Transverse colon (tissue), 4 donors: ENCODE results near the gene RCN1. TPM values are rescaled to one million over a fixed set of nuclear protein-coding genes. Genes with fewer than 3 reads are reported as not detected.

Source experiments
- DNase-seq: peaks from one replicate; pipeline ENCODE4 v3.0.0-alpha.2; 2019
- H3K27ac ChIP-seq, 4 donors: fragments of 200-600 bp; sonication (generic); 2 replicates each; pipeline ENCODE4 v1.5.1; 2016 to 2018; ENCODE audit warnings: inconsistent platforms in 4 of 4
- H3K27me3 ChIP-seq: fragments of 200-600 bp; sonication (generic); 2 replicates; pipeline ENCODE4 v1.5.1; 2017; ENCODE audit warnings: inconsistent platforms
- H3K36me3 ChIP-seq, 4 donors: fragments of 200-600 bp; sonication (generic); 2 replicates each; pipeline ENCODE4 v1.5.1; 2017 to 2019; ENCODE audit warnings: inconsistent platforms in 4 of 4
- H3K4me1 ChIP-seq, 4 donors: fragments of 200-600 bp; sonication (generic); 2 replicates each; pipeline ENCODE4 v1.5.1; 2017 to 2020; ENCODE audit warnings: inconsistent platforms in 4 of 4
- H3K4me3 ChIP-seq, 4 donors: fragments of 200-600 bp; sonication (generic); 1 replicate in 1 of 4; 2 replicates in 3 of 4; pipeline versions ENCODE4 v1.5.1 to v1.6.1; 2017 to 2019; ENCODE audit warnings: inconsistent platforms in 4 of 4
- H3K9me3 ChIP-seq, 2 donors: fragments of 200-600 bp; sonication (generic); 2 replicates each; pipeline ENCODE4 v1.5.1; 2017 to 2019; ENCODE audit warnings: inconsistent platforms in 2 of 2
- EP300 ChIP-seq: sonication (generic); formaldehyde crosslinking; IDR thresholded peaks from one replicate; pipeline ENCODE4 v1.6.1; 2017; ENCODE audit warnings: antibody characterized with exemption, low read depth
- POLR2A ChIP-seq: fragments of 450-650 bp; IDR thresholded peaks from one replicate; pipeline ENCODE4 v1.6.1; 2016; ENCODE audit warnings: antibody characterized with exemption, mild to moderate bottlenecking, moderate library complexity
- POLR2AphosphoS5 ChIP-seq, 3 donors: sonication (generic); formaldehyde crosslinking; IDR thresholded peaks; one replicate each; pipeline ENCODE4 v1.6.1; 2016; ENCODE audit warnings: antibody characterized with exemption in 3 of 3
- WGBS, 2 donors: methylation state at CpG; one replicate each; pipeline ENCODE4 v1.1.5; 2018; ENCODE audit warnings: low coverage in 1 of 2; 5-methylcytosine and 5-hydroxymethylcytosine counted together
- in situ Hi-C, 4 donors: fragments of 200-750 bp; cut with MboI; loops; one replicate each; pipeline versions ENCODE4 v1.15.0 to v1.15.1; 2017; ENCODE audit warnings: low sequenced_read_pairs in 3 of 4, low pct_ligation_motif_present in 1 of 4, low pct_unique_long_range_greater_than_20kb in 1 of 4
- intact Hi-C: fragments of 100-400 bp; cut with DNase I; formaldehyde crosslinking; loops from one replicate; pipeline ENCODE4 v1.15.1; 2023; ENCODE audit warnings: low total_unique reads
- total RNA-seq, 4 donors: library from RNA; depleted of rRNA; stranded (reverse); fragments of >200 nt; gene quantifications; one replicate each; pipeline ENCODE4 v1.1.0, GENCODE V29; 2016
- TF ChIP-seq, protein P1 (sequence below), 5 experiments: fragments of 200-600 bp in 3 of 5; fragments of 450-650 bp in 2 of 5; sonication (generic) in 3 of 5; IDR thresholded peaks; 1 replicate in 2 of 5; 2 replicates in 3 of 5; pipeline ENCODE4 v1.5.1; 2016 to 2017; ENCODE audit warnings: antibody characterized with exemption in 5 of 5, inconsistent platforms in 3 of 5, mild to moderate bottlenecking in 2 of 5, moderate library complexity in 1 of 5

Gene RCN1
- total RNA-seq, 4 donors from 2014 or later = 3.4 to 32.4 (median 28.8) TPM

DNA sequence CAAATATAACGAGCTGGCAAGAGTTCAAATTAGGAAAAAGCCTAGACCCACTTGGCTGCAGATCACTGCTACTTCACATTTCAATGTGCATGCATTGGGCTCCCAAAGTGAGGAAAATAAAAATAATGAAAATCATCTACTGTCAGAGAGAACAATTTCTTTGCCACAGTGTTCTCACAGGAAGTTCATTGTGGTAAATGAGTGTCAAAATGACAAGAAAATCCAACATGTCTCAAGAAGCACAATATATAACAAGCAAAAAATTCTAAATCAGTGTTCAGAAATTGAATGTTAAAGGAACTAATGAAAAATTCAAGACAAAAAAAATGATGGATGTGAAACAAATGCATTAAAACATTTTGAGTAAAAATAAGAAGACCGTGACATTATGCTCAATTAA lies 31.3 kb downstream of the RCN1 start:
- Histone ChIP-seq H3K36me3 (no peaks in the 10 kb centered on the region), H3K4me3 (no peak overlapping the region), H3K27ac (no peak overlapping the region), H3K9me3 (no peaks in the 10 kb centered on the region), H3K27me3 (peaks cover 4% of the 10 kb centered on the region), H3K4me1 (no peaks in the 10 kb centered on the region)
- no peak for DNase-seq
- TF ChIP-seq POLR2AphosphoS5 (IDR thresholded peaks at IDR 0.05) = no peak
- intact Hi-C loops (no loop called here), in situ Hi-C loops (no loop called here)
- 52 to 63% methylated on average over 2 of the region's 2 CpGs for WGBS, 2 donors

GRCh38 chr11:32131321-32131720 lies 40.4 kb downstream of the RCN1 start:
- in situ Hi-C loops = no loop called here
- H3K4me3 ChIP-seq = no peak overlapping the region
- H3K27ac ChIP-seq = no peak overlapping the region
- TF ChIP-seq EP300 (no peak), POLR2A (no peak), POLR2AphosphoS5 (IDR thresholded peaks at IDR 0.05) (no peak)
- TF ChIP-seq, protein P1, sequence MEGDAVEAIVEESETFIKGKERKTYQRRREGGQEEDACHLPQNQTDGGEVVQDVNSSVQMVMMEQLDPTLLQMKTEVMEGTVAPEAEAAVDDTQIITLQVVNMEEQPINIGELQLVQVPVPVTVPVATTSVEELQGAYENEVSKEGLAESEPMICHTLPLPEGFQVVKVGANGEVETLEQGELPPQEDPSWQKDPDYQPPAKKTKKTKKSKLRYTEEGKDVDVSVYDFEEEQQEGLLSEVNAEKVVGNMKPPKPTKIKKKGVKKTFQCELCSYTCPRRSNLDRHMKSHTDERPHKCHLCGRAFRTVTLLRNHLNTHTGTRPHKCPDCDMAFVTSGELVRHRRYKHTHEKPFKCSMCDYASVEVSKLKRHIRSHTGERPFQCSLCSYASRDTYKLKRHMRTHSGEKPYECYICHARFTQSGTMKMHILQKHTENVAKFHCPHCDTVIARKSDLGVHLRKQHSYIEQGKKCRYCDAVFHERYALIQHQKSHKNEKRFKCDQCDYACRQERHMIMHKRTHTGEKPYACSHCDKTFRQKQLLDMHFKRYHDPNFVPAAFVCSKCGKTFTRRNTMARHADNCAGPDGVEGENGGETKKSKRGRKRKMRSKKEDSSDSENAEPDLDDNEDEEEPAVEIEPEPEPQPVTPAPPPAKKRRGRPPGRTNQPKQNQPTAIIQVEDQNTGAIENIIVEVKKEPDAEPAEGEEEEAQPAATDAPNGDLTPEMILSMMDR (IDR thresholded peaks at IDR 0.05) = no peak
- no peak for DNase-seq
- no peaks in the 10 kb centered on the region for H3K4me1 ChIP-seq
- no peaks in the 10 kb centered on the region for H3K36me3 ChIP-seq
- no peaks in the 10 kb centered on the region for H3K9me3 ChIP-seq
- 67 to 78% methylated on average over 1 to 3 of the region's 3 CpGs for WGBS, 2 donors
- H3K27me3 ChIP-seq = no peaks in the 10 kb centered on the region
- intact Hi-C loops = no loop called here

- H3K27me3 ChIP-seq = no peaks in the 10 kb centered on the region
- TF ChIP-seq POLR2AphosphoS5 (IDR thresholded peaks at IDR 0.05) = no peak
- TF ChIP-seq, protein P1 (IDR thresholded peaks at IDR 0.05) = no peak
- H3K27ac ChIP-seq = no peak overlapping the region
- intact Hi-C loops = no loop called here
- H3K4me1 ChIP-seq = peaks cover 0 to 2% (median 0%) of the 10 kb centered on the region in 4 donors
- DNase-seq = no peak
- H3K4me3 ChIP-seq = no peak overlapping the region
- no peaks in the 10 kb centered on the region for H3K36me3 ChIP-seq
- in situ Hi-C loops = no loop called here
- WGBS, 2 donors = 81 to 96% methylated on average over 3 of the region's 3 CpGs
- no peaks in the 10 kb centered on the region for H3K9me3 ChIP-seq
Observed at GRCh38 chr11:32136657-32137056, 45.8 kb downstream of the RCN1 start.

GRCh38 chr11:32137263-32137662 lies 46.4 kb downstream of the RCN1 start:
- no peak for DNase-seq
- H3K4me3 ChIP-seq = no peak overlapping the region
- no peak for TF ChIP-seq EP300
- TF ChIP-seq, protein P1 (IDR thresholded peaks at IDR 0.05) = no peak
- TF ChIP-seq POLR2AphosphoS5 (IDR thresholded peaks at IDR 0.05) = no peak
- H3K36me3 ChIP-seq = no peaks in the 10 kb centered on the region
- intact Hi-C loops (no loop called here), in situ Hi-C loops (no loop called here)
- no peaks in the 10 kb centered on the region for H3K27me3 ChIP-seq
- H3K4me1 ChIP-seq = peaks cover 0 to 6% (median 0%) of the 10 kb centered on the region in 4 donors
- H3K9me3 ChIP-seq = no peaks in the 10 kb centered on the region
- WGBS, 2 donors = 64 to 69% methylated on average over 2 of the region's 2 CpGs
- H3K27ac ChIP-seq = no peak overlapping the region

GRCh38 chr11:32137869-32138268 lies 47.0 kb downstream of the RCN1 start:
- no peak for DNase-seq
- Histone ChIP-seq H3K27me3 (no peaks in the 10 kb centered on the region), H3K9me3 (no peaks in the 10 kb centered on the region), H3K4me1 (peaks cover 0 to 6% (median 0%) of the 10 kb centered on the region in 4 donors), H3K36me3 (no peaks in the 10 kb centered on the region), H3K4me3 (no peak overlapping the region), H3K27ac (no peak overlapping the region)
- TF ChIP-seq, protein P1 (IDR thresholded peaks at IDR 0.05) = no peak
- TF ChIP-seq POLR2AphosphoS5 (IDR thresholded peaks at IDR 0.05) = no peak
- intact Hi-C loops = no loop called here
- in situ Hi-C loops = no loop called here
- WGBS, 2 donors = 76 to 80% methylated on average over 1 to 3 of the region's 3 CpGs
